Hypothalamus (tissue), 51 donors: ENCODE results near the gene AK2.
"Not testable (repeated sequence)": the region's sequence is repeated elsewhere in the genome, so short reads cannot be mapped to it uniquely, and the experiment has no call there.

Experiments used
- DNase-seq, 51 donors: peaks; one replicate each; lab custom pipeline; 2025; lab: John Stamatoyannopoulos, UW

The AK2 gene

DNA sequence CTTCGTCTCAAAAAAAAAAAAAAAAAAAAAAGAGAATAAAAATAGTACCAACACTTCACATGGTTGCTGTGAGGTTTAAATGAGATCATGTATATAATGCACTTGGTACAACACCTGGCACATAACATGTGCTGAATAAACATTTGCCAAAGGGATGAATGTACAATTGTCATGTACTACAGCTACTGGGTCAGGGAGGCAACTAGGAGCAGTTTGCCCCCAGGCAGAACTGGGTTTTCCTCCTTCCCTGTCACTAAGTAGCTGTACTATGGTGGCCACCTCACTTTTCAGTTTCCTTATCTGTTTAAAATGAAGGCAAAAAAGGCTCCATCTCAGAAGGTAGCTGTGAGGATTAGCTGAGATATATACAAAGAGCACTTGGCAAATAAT, 11.5 kb downstream of the AK2 start:
- DNase-seq, result no peak

DNA sequence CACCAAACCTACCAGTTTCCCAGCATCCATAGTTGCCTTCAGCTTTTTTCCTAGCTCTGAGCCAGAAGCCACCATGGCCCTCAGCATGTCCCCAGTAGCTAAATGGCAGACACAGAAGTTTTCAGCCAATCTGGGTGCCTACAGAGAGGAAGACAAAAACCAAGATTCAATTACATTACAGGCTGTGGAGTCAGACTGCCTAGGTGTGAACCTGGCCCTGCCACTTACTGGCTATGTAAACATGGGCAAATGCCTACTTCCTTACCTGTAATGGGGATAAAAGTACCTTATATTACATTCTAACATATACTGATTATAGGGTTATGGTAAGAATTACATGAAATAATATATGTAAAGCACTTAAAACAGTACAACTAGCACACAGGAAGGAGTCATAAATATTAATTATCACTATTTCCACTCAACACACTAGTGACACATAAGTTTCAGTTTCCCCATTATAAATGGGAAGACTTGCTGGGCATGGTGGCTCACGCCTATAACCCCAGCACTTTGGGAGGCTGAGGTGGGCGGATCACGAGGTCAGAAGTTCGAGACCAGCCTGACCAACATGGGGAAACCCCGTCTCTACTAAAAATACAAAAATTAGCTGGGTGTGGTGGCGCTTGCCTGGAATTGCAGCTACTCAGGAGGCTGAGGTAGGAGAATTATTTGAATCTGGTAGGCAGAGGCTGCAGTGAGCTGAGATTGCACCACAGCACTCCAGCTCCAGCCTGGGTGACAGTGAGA, 12.1 kb downstream of the AK2 start:
- not testable (repeated sequence) for DNase-seq

DNA sequence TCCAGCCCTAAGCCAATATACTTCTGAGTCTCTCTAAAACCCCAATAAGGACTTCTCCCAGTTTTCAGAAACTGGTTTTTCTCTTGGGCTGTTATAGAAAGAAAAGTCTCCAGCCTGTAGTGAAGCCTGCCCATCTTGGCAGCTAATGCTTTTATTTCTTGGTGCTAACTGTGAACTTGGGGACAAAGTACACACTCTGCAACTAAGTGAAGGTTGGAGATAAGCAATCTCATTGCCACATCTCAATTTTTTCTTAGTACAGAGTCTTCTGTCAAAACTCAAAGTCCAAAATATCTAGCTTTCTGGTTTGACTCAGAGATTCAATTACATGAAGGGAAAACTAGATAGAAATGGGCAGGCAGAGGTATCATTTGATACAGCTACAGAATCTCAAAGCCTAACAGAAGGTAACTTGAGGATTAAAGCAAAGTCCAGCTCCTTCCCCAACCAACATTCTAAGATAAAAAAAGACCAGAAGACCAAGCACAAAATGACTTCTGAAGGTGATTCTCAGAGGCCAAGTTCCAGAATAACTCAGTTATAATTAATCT, 14.0 kb downstream of the AK2 start:
- DNase-seq, result no peak

- no peak for DNase-seq
Observed at GRCh38 chr1:33021567-33022431, 14.9 kb downstream of the AK2 start.

DNA sequence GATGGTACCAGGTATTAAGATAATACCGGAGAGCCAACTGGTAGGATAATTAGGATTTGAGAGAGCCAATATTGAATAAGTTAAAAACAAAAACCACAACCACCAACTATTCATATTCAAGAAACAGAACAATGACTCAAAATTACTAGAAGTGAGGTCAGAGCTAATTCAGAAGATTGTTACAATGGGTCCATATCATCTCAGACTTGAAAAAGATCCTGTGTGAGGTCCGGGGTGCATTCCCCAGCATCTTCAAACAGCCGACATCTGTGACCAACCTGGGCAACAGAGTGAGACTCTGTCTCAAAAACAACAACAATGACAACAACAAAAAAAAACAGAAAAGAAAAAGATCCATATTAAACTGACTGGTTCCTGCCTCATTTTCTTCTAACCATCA, 18.6 kb downstream of the AK2 start:
- DNase-seq, result no peak

DNA sequence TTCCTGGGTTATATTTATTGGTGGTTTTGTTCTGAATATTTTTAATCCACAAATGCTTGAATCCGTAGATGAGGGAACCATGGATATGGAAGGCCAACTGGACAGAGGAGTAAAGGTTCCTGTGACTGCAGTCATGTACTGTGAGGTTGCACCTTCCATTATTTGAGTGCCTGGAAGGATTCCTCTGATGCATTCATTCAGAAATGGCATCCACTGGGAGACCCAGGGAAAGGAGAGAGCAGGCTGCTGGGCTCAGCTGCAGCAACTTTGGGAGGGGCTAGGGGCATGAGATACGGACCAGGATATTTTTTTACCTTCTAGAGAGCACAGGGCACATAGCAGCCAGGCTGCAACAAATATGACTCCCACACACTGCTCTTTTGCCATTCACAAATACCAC, 19.5 kb downstream of the AK2 start:
- no peak for DNase-seq

DNA sequence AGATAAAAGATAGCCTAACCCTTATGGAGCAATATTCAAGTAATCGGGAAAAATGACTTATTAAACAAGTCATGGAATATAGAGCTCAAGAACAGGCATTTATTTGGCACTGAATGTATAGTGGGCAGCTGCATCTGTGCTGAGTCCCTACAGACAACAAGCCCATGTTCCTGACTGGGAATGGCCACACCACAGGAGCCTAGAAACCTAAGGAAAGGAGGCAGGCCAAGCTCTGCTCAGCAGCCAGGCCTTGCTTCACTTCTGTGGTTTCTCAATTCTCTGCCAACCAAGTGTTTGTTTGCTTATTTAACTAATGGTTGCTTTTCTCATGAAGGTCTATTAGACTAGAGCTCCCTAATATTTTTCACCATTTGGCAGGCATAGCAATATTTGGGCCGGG, 21.5 kb downstream of the AK2 start:
- peak in 1 of 51 donors; percentile 12 for DNase-seq

- DNase-seq, result peak in 6 of 51 donors; percentile 11 to 31 (median 19)
Observed at GRCh38 chr1:33014464-33015163, 22.1 kb downstream of the AK2 start.

- DNase-seq, result no peak
Observed at GRCh38 chr1:33013791-33014190, 22.9 kb downstream of the AK2 start.

- DNase-seq, result no peak
Observed at GRCh38 chr1:33012165-33012564, 24.5 kb downstream of the AK2 start.

GRCh38 chr1:33010932-33011731, 25.6 kb downstream of the AK2 start:
- DNase-seq, result peak in 19 of 51 donors; percentile 7 to 46 (median 21)

- DNase-seq, result no peak
Observed at GRCh38 chr1:33009561-33009960, 27.1 kb downstream of the AK2 start.

- DNase-seq, result no peak
Observed at GRCh38 chr1:33008051-33008914, 28.4 kb downstream of the AK2 start.

DNA sequence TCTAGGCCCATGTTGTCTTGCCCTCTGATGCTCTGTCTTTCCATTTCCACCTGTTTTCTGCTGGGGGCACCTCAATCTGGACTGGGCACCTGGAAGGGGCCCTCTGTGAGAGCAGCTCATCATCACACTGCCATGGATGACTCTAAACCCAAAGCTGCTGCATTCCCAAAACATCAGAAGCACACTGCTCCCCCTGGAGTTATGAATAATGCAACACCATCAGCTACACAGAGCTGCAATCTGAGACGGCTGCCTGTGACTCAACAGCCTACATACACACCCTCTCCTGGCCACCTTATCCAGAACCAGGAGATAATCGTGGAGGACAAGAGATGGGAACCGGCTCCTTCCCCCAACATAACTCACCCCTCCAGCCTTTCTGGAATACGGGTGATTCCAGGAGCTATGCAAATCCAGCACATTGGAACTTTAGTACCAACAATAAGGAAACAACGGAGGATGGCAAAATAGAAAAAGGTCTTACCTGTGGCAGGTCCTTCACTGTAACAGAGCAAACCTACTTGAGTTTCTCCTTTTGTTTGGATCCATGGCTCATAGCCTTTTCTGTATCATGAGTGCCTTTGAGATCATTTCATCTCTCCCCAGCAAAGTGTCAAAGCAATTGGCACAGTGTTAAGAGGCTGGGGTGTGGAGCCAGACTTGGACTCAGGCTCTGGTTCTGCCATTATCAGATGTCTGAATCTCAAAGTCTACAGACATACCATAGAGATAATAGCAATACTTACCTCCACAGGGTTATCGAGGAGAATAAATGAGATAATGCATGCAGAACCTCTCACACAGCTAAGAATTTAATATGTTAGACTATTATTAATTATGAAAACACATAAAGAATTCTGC, 29.3 kb downstream of the AK2 start:
- DNase-seq, result peak in 7 of 51 donors; percentile 13 to 58 (median 23)

DNA sequence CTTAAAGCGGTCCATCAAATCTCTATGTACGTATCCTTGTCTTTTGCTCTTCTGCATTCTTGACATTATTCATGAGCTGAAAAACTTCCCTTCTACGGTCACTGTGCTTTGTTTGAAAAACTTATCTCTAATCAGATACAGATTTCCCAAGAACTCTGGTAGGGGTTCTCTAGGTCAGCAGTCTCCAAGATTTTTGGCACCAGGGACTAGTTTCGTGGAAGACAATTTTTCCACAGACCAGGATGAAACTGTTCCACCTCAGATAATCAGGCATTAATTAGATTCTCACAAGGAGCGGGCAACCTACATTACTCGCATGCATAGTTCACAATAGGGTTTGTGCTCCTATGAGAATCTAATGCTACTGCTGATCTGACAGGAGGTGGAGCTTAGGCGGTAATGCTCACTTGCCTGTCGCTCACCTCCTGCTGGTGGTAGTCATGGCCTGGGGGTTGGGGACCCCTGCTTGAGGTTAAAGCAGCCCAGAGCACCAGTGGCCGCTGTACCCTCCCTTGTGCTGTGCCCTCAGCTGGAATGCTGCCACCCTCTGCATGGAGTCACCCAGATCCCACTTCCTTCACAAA, 30.8 kb downstream of the AK2 start:
- DNase-seq, result peak in 3 of 51 donors; percentile 6 to 19 (median 19)

DNA sequence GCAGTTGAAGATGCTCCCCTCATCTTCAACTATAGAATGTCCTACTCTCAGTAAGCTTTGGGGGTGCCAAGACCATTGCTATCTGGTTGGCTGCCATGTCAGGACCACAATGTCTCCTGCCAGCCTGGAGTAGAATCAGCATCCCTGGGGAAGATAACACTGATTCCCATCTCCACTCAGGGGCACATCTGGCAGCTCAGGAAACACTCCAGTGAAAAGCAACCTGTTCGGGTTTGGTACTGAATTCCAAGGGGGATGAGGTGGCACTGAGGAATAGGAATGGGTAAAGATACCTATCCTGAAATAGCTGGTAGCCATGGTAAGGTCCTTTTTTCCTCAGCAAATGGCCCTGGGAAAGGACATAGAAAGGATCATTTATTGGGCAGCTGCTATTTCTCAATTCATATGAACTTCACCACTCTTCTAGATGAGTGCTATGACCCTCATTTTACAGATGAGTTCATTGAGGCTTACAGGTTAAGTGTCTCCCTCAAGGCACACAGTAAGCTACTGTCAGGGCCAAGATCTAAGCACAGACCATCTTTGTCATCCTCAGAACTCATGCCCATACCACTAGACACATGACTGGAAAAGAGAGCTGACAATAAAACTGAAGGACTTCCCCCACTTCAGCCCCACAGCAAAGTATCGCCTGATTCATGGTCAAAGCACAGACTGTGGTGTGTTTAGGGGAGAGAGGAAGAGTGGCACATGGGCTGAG, 31.4 kb downstream of the AK2 start:
- peak in 2 of 51 donors; percentile 10 to 12 for DNase-seq

- no peak for DNase-seq
Observed at GRCh38 chr1:33004613-33005012, 32.1 kb downstream of the AK2 start.
